Measurements from ENCODE around the gene OLFM2. TPM values are rescaled to one million over a fixed set of nuclear protein-coding genes. Genes with fewer than 3 reads are reported as not detected.

The OLFM2 gene
- total and polyA plus RNA-seq, 9 of the 15 experiments (the other 6 are each of a cell fraction or from before 2014, with no cell fraction given) = 0.10 to 0.33 (median 0.23) TPM; not detected in 4

GRCh38 chr19:9827289-9828238 is 108.8 kb downstream of the OLFM2 start, which contains the start of gene UBL5 (continued):
- TF ChIP-seq ZBTB12 (CRISPR knock-in tag; IDR thresholded peaks at IDR 0.05) = no peak
- no peak for TF ChIP-seq CHD7 (IDR thresholded peaks at IDR 0.05; ENCODE audit: low read depth, low read length)
- TF ChIP-seq SIN3A (IDR thresholded peaks at IDR 0.05; ENCODE audit: borderline replicate concordance in 2 of 2, control insufficient read depth in 1 of 2, low read depth in 2 of 2, low read length in 2 of 2) = peak in 1 of 2 experiments; percentile 93; a peak in 3 of 4 replicates
- TF ChIP-seq RREB1 (CRISPR knock-in tag; IDR thresholded peaks at IDR 0.05) = no peak
- no peak for TF ChIP-seq RAD21 (CRISPR knock-in tag; conservative IDR thresholded peaks at IDR 0.05 in 1 of 2, IDR thresholded peaks at IDR 0.05 in 1 of 2)
- TF ChIP-seq CBX5 (IDR thresholded peaks at IDR 0.05; ENCODE audit: borderline replicate concordance, low read depth) = no peak
